ENCODE measurements around the gene CCDC12. TPM values are rescaled to one million over a fixed set of nuclear protein-coding genes. Genes with fewer than 3 reads are reported as not detected.

The CCDC12 gene
- polyA plus RNA-seq, 1 donor, result 57.3 TPM

GRCh38 chr3:47002171-47003055 is 25.9 kb upstream of the CCDC12 start:
- Histone ChIP-seq H3K9me3 (ENCODE audit: control insufficient read depth, low read depth, low read length) (no peaks in the 10 kb centered on the region), H3K27ac (ENCODE audit: low read length) (no peak overlapping the region), H3K4me3 (ENCODE audit: low read length) (no peak overlapping the region), H3K36me3 (ENCODE audit: control insufficient read depth, insufficient read depth, low read length) (peaks cover 73% of the 10 kb centered on the region), H3K4me1 (ENCODE audit: control insufficient read depth, insufficient read depth, low read length) (peaks cover 17% of the 10 kb centered on the region), H3K27me3 (ENCODE audit: control insufficient read depth, insufficient read depth, low read length) (no peaks in the 10 kb centered on the region)
- no peak for DNase-seq
- no CpG with 5 or more reads among the region's 35 CpGs for WGBS (ENCODE audit: insufficient coverage, low lambda C conversion rate)

- no peaks in the 10 kb centered on the region for H3K9me3 ChIP-seq (ENCODE audit: control insufficient read depth, low read depth, low read length)
- WGBS (ENCODE audit: insufficient coverage, low lambda C conversion rate), result no CpG with 5 or more reads among the region's 16 CpGs
- no peak for DNase-seq
- H3K4me1 ChIP-seq (ENCODE audit: control insufficient read depth, insufficient read depth, low read length), result peaks cover 17% of the 10 kb centered on the region
- no peak overlapping the region for H3K4me3 ChIP-seq (ENCODE audit: low read length)
- no peaks in the 10 kb centered on the region for H3K27me3 ChIP-seq (ENCODE audit: control insufficient read depth, insufficient read depth, low read length)
- peaks cover 77% of the 10 kb centered on the region for H3K36me3 ChIP-seq (ENCODE audit: control insufficient read depth, insufficient read depth, low read length)
- no peak overlapping the region for H3K27ac ChIP-seq (ENCODE audit: low read length)
Measured at GRCh38 chr3:47001731-47002170, 25.2 kb upstream of the CCDC12 start.

DNA sequence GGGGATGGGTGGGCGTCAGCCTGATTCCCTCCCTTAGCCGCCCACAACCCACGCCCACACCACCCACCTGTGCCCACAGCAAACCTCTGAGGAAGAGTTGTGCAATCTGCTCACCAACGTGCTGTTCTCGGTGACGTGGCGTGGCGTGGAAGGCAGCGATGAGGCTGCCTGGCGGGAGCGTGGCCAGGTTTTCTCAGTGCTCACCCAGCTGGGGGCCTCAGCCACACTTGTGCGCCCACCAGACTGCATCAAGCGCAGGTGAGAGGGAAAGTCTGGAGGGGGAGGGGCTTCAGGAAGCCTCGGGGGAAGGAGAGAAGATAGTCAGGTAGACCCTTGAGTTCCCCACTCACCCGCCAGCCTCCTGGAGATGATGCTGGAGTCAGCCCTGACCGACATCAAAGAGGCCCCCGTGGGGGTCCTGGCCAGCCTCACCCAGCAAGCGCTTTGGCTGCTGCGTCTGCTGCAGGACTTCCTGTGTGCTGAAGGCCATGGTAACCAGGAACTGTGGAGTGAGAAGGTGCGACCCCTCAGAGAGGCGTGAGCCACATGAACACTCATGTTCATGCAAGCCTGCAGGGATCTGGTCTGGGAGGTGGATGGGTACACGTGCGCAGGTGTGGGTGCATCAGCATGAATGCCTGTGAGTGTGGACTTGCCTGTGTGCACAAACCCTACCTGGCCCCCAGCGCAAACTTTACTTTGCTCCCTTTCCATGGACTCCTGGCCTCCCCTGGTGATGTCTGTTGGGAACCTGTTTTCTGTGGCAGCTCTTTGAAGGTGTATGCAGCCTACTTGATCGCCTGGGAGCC is 24.6 kb upstream of the CCDC12 start:
- H3K27me3 ChIP-seq (ENCODE audit: control insufficient read depth, insufficient read depth, low read length), result no peaks in the 10 kb centered on the region
- peaks cover 17% of the 10 kb centered on the region for H3K4me1 ChIP-seq (ENCODE audit: control insufficient read depth, insufficient read depth, low read length)
- no peak overlapping the region for H3K27ac ChIP-seq (ENCODE audit: low read length)
- WGBS (ENCODE audit: insufficient coverage, low lambda C conversion rate), result no CpG with 5 or more reads among the region's 25 CpGs
- H3K9me3 ChIP-seq (ENCODE audit: control insufficient read depth, low read depth, low read length), result no peaks in the 10 kb centered on the region
- H3K36me3 ChIP-seq (ENCODE audit: control insufficient read depth, insufficient read depth, low read length), result peaks cover 73% of the 10 kb centered on the region
- no peak overlapping the region for H3K4me3 ChIP-seq (ENCODE audit: low read length)
- no peak for DNase-seq

DNA sequence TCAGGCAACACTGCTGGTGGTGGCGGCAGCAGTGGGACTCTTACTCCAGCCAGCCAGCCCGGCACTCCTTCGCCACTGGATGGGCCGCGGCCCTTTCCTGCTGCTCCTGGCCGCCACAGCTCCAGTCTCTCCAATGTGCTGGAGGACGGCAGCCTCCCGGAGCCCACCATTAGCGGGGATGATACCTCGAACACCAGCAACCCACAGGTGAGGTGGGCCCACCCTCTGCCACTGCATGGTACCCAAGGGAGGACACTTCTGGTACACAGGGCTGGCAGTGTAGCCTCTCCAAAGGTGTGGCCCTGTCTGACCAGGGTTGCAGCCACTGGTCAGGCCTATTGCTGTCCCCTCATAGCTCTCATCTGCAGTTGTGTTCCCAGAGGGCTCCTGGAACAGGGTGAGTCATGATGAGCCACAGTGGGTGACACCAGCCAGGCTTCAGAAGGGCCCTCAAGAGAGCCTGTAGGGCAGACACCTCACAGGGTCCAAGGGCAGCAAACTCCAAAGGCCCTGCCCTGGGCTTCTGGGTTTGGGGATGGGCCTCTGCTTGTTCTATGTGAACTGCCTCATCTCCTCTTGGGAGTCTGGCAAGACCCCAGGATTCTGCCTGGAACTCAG is 23.8 kb upstream of the CCDC12 start:
- no peak for DNase-seq
- H3K4me1 ChIP-seq (ENCODE audit: control insufficient read depth, insufficient read depth, low read length), result peaks cover 17% of the 10 kb centered on the region
- H3K27me3 ChIP-seq (ENCODE audit: control insufficient read depth, insufficient read depth, low read length), result no peaks in the 10 kb centered on the region
- no peaks in the 10 kb centered on the region for H3K9me3 ChIP-seq (ENCODE audit: control insufficient read depth, low read depth, low read length)
- no peak overlapping the region for H3K4me3 ChIP-seq (ENCODE audit: low read length)
- no peak overlapping the region for H3K27ac ChIP-seq (ENCODE audit: low read length)
- peaks cover 65% of the 10 kb centered on the region for H3K36me3 ChIP-seq (ENCODE audit: control insufficient read depth, insufficient read depth, low read length)
- WGBS (ENCODE audit: insufficient coverage, low lambda C conversion rate), result no CpG with 5 or more reads among the region's 10 CpGs

- Histone ChIP-seq H3K27me3 (ENCODE audit: control insufficient read depth, insufficient read depth, low read length) (no peaks in the 10 kb centered on the region), H3K9me3 (ENCODE audit: control insufficient read depth, low read depth, low read length) (no peaks in the 10 kb centered on the region), H3K4me3 (ENCODE audit: low read length) (no peak overlapping the region), H3K27ac (ENCODE audit: low read length) (no peak overlapping the region), H3K36me3 (ENCODE audit: control insufficient read depth, insufficient read depth, low read length) (peaks cover 60% of the 10 kb centered on the region), H3K4me1 (ENCODE audit: control insufficient read depth, insufficient read depth, low read length) (peaks cover 17% of the 10 kb centered on the region)
- no peak for DNase-seq
- no CpG with 5 or more reads among the region's 14 CpGs for WGBS (ENCODE audit: insufficient coverage, low lambda C conversion rate)
Measured at GRCh38 chr3:46999516-47000197, 23.1 kb upstream of the CCDC12 start.

GRCh38 chr3:46998852-46999515 is 22.4 kb upstream of the CCDC12 start:
- no peak overlapping the region for H3K27ac ChIP-seq (ENCODE audit: low read length)
- no peak for DNase-seq
- peaks cover 55% of the 10 kb centered on the region for H3K36me3 ChIP-seq (ENCODE audit: control insufficient read depth, insufficient read depth, low read length)
- no CpG with 5 or more reads among the region's 22 CpGs for WGBS (ENCODE audit: insufficient coverage, low lambda C conversion rate)
- H3K9me3 ChIP-seq (ENCODE audit: control insufficient read depth, low read depth, low read length), result no peaks in the 10 kb centered on the region
- H3K27me3 ChIP-seq (ENCODE audit: control insufficient read depth, insufficient read depth, low read length), result no peaks in the 10 kb centered on the region
- no peak overlapping the region for H3K4me3 ChIP-seq (ENCODE audit: low read length)
- H3K4me1 ChIP-seq (ENCODE audit: control insufficient read depth, insufficient read depth, low read length), result peaks cover 17% of the 10 kb centered on the region

DNA sequence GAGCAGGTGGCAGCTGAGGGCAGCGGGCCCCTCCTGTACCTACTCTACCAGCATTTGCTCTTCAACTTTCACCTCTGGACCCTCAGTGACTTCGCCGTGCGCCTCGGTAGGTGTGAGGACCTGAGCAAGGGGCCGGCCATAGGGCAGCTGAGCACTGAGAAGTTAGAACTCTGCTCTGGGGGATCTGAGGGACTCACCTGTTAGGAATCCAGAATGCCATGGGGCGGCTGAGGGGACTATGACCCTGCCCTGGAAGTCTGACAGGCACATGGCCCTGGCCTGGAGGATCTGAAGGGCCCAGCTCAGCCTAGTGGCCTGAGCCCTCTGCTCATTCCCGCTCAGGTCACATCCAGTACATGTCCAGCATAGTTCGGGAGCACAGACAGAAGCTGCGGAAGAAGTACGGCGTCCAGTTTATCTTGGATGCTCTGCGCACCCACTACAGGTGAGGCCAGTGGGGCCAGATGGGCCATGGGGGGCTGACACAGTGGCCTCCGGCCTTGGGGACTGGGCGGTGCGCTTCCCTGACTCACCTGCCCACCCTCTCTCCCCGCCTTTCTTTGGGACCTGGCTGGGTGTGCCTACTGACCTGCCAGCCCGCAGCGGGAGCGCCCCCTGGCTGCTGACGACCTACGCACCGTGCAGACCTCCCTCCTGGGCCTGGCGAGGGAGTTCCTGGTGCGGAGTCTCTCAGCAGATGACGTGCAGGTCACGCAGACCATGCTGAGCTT is 21.7 kb upstream of the CCDC12 start:
- Histone ChIP-seq H3K4me1 (ENCODE audit: control insufficient read depth, insufficient read depth, low read length) (peaks cover 17% of the 10 kb centered on the region), H3K27ac (ENCODE audit: low read length) (peak overlapping the region; percentile 43), H3K36me3 (ENCODE audit: control insufficient read depth, insufficient read depth, low read length) (peaks cover 53% of the 10 kb centered on the region), H3K27me3 (ENCODE audit: control insufficient read depth, insufficient read depth, low read length) (no peaks in the 10 kb centered on the region), H3K9me3 (ENCODE audit: control insufficient read depth, low read depth, low read length) (no peaks in the 10 kb centered on the region), H3K4me3 (ENCODE audit: low read length) (no peak overlapping the region)
- peak; percentile 77 to 85 for DNase-seq
- no CpG with 5 or more reads among the region's 27 CpGs for WGBS (ENCODE audit: insufficient coverage, low lambda C conversion rate)

DNA sequence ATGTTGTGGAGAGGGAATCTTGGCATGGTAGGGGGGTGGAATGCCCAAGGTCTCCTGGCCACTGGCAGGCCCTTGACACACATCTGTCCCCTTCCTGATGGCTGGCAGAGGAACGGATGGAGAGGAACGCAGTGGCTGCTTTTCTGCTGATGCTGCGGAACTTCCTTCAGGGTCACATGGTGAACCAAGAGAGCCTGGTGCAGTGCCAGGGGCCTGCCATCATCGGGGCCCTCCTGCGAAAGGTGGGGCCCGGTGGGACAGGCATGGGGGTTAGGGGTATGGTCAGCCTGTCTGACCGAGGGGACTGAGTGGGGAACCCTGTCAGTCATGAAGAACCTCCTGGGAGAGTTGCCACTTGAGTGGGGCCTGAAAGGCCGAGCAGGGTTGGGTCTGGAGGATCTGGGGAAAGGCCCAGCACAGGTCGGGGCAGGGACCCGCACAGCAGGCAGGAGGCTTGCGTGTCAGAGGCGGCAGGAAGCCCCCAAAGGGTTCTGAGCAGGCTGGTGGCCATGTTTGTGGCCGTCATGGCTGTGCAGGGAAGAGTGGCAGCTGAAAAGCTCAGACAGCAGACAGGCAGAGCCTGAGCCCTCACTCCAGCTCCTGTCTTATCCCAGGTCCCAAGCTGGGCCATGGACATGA is 21.0 kb upstream of the CCDC12 start:
- Histone ChIP-seq H3K27ac (ENCODE audit: low read length) (no peak overlapping the region), H3K36me3 (ENCODE audit: control insufficient read depth, insufficient read depth, low read length) (peaks cover 50% of the 10 kb centered on the region)

More for the DNA sequence above, 21.0 kb upstream of the CCDC12 start:
- Histone ChIP-seq H3K4me3 (ENCODE audit: low read length) (no peak overlapping the region), H3K9me3 (ENCODE audit: control insufficient read depth, low read depth, low read length) (no peaks in the 10 kb centered on the region), H3K27me3 (ENCODE audit: control insufficient read depth, insufficient read depth, low read length) (no peaks in the 10 kb centered on the region), H3K4me1 (ENCODE audit: control insufficient read depth, insufficient read depth, low read length) (peaks cover 17% of the 10 kb centered on the region)
- DNase-seq, result no peak
- WGBS (ENCODE audit: insufficient coverage, low lambda C conversion rate), result no CpG with 5 or more reads among the region's 13 CpGs
